K562 treated with DMSO at 1 percent for 4 hours (cell line): ENCODE data around the gene NRG2. TPM values are rescaled to one million over a fixed set of nuclear protein-coding genes. Genes with fewer than 3 reads are reported as not detected.

ENCODE experiments used
- total RNA-seq: library from RNA; unstranded; fragments of 300-600 nt; gene quantifications from 2 replicates; pipeline ENCODE4 v1.2.3, GENCODE V29; 2022; ENCODE audit not compliant: insufficient read depth

The NRG2 gene
- not detected in 2 replicates for total RNA-seq

DNA sequence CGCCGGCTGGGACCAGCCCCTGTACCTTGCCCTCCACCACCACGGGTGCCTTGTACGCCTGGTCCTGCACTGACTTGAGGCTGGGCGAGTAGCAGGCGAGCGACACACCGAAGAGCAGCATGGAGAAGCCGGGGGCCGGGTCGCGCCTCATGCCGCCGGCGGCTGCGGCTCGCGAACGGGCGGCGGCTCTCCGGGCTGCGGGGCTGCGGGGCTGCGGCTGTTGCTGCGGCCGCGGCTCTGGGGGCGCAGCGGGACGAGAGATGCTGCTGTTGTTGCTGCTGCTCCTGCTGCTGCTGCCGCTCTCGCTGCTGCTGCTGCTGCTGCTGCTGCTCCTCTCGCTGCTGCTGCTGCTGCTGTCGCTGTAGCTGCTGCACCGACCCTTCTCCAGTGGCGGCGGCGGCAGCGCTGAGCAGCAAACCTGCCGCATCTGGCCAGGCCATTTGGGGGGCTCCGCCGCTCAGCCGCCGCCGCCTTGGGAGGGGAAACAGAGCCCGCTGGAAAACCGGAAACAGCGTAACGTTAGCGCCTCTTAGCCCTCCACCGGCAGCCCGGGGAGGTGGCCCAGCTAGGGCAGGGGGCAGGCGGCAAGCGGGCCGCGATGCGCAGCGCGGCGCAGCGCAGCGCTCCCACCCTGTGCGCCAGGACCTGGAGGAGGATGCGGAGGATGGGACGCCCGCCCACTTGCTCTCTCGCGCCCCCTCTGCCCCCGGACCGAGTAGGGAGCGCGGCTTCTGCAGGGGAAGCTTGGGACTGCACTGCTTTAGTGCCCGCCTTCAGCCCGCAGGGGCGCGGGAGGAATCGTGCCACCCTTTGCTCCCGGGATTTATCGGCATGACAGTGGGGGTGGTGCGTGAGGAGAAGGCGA, at the start of gene NRG2:
Gene NRG2, minus strand, starts transcription at position 657 of the 865 bp plus-strand sequence.

Other genes with a start within 250 kb of the NRG2 start
- gene PSD2, start 247.5 kb downstream of the NRG2 start, total RNA-seq = not detected in 2 replicates
- gene PURA, start 70.8 kb upstream of the NRG2 start, total RNA-seq = 9.2 and 14.4 TPM in 2 replicates
- gene IGIP, start 82.6 kb upstream of the NRG2 start, total RNA-seq = 1.0 and 1.9 TPM in 2 replicates
- 125 and 133 TPM in 2 replicates for gene CYSTM1, start 131.9 kb upstream of the NRG2 start, total RNA-seq